AG04449 (cell line): ENCODE data around the gene PIK3R6.
A peak's percentile ranks its signal among the peaks of the same experiment; 100 is the strongest.

ENCODE experiments used
- CTCF ChIA-PET: fragments of 350-600 bp; formaldehyde crosslinking; extraction: SDS; loops from one replicate; lab custom pipeline; 2021; ENCODE audit warnings: antibody characterized with exemption; lab: Yijun Ruan, JAX
- POLR2A ChIA-PET: fragments of 400-600, 350-600 bp; formaldehyde crosslinking; extraction: SDS; loops from one replicate; lab custom pipeline; 2020; ENCODE audit warnings: antibody characterized with exemption, inconsistent platforms; lab: Yijun Ruan, JAX
- DNase-seq: peaks from one replicate; pipeline ENCODE4 v3.0.0-alpha.2; 2010; ENCODE audit warnings: low read depth, low spot score
- H3K4me3 ChIP-seq: 2 replicates; pipeline ENCODE4 v1.5.1; 2011; ENCODE audit warnings: low read depth, mild to moderate bottlenecking, control low read depth, low read length
- TF ChIP-seq, protein P1 (sequence below): IDR thresholded peaks from one replicate; pipeline ENCODE4 v1.5.1; 2011; ENCODE audit warnings: mild to moderate bottlenecking, moderate library complexity, low read length, control low read depth, inconsistent platforms; ENCODE audit not compliant: insufficient read depth; ENCODE audit errors: missing control alignments

PIK3R6 gene

GRCh38 chr17:8798176-8798845 lies 69.2 kb downstream of the PIK3R6 start:
- H3K4me3 ChIP-seq, result no peak overlapping the region
- ChIA-PET POLR2A (no interaction called here), CTCF (interaction anchor here (0.6 to 1.5 kb wide), 5 partner anchors 9 to 97 kb away, joined by 3 to 18 read pairs (median 3); no protein-coding TSS in a partner anchor)
- TF ChIP-seq, protein P1, sequence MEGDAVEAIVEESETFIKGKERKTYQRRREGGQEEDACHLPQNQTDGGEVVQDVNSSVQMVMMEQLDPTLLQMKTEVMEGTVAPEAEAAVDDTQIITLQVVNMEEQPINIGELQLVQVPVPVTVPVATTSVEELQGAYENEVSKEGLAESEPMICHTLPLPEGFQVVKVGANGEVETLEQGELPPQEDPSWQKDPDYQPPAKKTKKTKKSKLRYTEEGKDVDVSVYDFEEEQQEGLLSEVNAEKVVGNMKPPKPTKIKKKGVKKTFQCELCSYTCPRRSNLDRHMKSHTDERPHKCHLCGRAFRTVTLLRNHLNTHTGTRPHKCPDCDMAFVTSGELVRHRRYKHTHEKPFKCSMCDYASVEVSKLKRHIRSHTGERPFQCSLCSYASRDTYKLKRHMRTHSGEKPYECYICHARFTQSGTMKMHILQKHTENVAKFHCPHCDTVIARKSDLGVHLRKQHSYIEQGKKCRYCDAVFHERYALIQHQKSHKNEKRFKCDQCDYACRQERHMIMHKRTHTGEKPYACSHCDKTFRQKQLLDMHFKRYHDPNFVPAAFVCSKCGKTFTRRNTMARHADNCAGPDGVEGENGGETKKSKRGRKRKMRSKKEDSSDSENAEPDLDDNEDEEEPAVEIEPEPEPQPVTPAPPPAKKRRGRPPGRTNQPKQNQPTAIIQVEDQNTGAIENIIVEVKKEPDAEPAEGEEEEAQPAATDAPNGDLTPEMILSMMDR, result no peak
- no peak for DNase-seq

DNA sequence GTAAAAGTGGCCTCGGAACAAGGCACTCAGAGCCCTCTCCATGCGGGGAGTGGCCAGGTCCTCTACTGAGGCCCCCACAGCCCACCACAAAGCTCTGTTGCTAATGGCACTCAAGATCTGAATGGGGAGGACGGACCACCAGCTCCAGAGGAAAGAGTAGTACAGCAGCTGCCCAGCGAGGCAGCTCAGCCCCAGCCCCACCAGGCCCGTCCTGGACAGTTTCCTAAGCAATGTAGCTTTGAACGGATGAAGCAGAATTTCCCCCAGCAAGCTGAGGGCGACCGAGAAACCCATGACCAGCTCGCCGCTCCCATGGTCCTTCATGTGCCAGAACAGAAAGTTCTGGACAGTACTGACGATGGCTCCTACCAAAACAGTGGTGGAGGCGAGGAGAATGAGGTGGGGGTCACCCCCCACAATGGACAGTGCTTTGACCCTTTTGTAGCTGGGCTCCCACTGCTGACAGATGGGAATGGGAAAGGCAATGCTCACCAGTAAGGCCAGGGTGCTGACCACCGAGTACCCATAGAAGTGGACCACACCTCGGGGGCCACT lies 69.8 kb downstream of the PIK3R6 start:
- no peak for DNase-seq
- H3K4me3 ChIP-seq, result no peak overlapping the region
- POLR2A ChIA-PET, result no interaction called here
- TF ChIP-seq, protein P1, result no peak
- CTCF ChIA-PET, result interaction anchor here (0.6 to 1.5 kb wide), 5 partner anchors 9 to 97 kb away, joined by 3 to 18 read pairs (median 3); no protein-coding TSS in a partner anchor

DNA sequence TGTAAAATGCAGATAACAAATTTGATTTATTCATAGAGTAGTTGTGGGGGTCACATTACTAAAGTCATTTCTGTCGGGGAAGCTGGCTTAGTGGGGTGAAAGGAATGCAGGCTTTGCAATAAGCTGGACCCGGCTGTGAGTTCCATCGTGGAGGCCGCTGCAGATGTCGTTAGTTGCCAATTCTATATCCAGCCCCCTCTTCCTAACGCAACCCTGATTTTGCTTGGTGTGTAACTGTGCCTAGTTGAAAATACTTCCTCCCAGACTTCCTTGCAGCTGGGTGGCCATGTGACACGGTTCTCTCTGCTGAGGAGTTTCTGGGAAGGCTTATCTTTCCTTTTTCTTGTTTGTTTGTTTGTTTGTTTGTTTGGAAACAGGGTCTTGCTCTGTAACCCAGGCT lies 72.8 kb downstream of the PIK3R6 start:
- DNase-seq, result no peak
- TF ChIP-seq, protein P1, result no peak
- ChIA-PET POLR2A (no interaction called here), CTCF (interaction anchor here (3.1 kb wide), 1 partner anchor 10 kb away, joined by 23 read pairs; no protein-coding TSS in a partner anchor)
- no peak overlapping the region for H3K4me3 ChIP-seq

DNA sequence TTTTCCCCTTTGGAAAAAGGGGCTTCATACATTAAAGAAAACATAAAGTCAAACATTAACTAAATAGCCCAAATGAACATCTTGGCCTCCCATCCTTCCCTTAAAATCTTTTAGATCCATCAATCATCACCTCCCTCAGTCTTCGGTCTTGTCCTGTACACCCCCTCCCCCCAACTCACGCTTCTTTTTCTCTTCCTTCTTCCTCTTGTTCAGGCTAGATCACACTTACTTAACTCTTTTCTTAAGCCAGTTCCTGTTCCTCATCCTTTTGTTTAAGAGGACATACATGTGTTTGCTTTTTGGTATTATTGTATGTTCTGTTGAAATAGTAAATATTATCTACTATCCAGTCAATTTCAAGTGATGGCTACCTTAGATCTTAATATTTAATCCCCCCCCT lies 73.8 kb downstream of the PIK3R6 start:
- TF ChIP-seq, protein P1, result no peak
- no peak overlapping the region for H3K4me3 ChIP-seq
- DNase-seq, result no peak
- POLR2A ChIA-PET, result no interaction called here
- CTCF ChIA-PET, result interaction anchor here (3.1 kb wide), 1 partner anchor 9 kb away, joined by 23 read pairs; no protein-coding TSS in a partner anchor

DNA sequence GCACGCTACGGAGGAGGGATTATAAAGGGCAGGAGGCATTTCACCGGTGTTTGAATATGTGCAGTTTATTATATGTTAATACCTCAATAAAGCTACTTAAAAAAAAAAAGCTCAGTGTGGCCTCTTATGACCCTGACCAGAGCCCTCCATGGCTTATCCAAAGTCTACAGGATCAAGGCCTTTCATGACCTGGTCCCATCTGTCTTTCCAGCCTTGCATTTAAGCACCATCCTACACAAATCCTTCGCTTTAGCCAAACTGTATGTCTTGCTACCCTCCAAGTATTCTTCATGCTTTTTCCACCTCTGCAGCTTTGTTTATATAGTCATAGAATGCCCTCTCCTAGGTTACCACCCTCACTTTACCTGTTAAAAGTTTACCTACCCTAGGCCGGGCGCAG lies 74.8 kb downstream of the PIK3R6 start:
- H3K4me3 ChIP-seq, result no peak overlapping the region
- ChIA-PET CTCF (interaction anchor here (3.1 kb wide), 1 partner anchor 8 kb away, joined by 23 read pairs; no protein-coding TSS in a partner anchor), POLR2A (no interaction called here)
- TF ChIP-seq, protein P1, result no peak
- DNase-seq, result no peak

GRCh38 chr17:8791910-8792270 lies 75.6 kb downstream of the PIK3R6 start:
- DNase-seq, result peak; percentile 9
- H3K4me3 ChIP-seq, result no peak overlapping the region
- POLR2A ChIA-PET, result no interaction called here

More at GRCh38 chr17:8791910-8792270, 75.6 kb downstream of the PIK3R6 start:
- CTCF ChIA-PET, result no interaction called here
- TF ChIP-seq, protein P1, result no peak
